OCI-LY1 (cell line): Measurements from ENCODE around the gene BTN3A1.
A peak's percentile ranks its signal among the peaks of the same experiment; 100 is the strongest.

Experiments
- H2AFZ ChIP-seq: fragments of 200-600 bp; sonication (generic), shearing (Covaris generic); 2 replicates; pipeline ENCODE4 v1.6.0; 2014; ENCODE audit warnings: antibody characterized with exemption, mild to moderate bottlenecking, low read length
- H3F3A ChIP-seq: fragments of 200-600 bp; sonication (generic), shearing (Covaris generic); 2 replicates; pipeline ENCODE4 v1.6.0; 2014; ENCODE audit warnings: mild to moderate bottlenecking, antibody characterized with exemption, low read length, moderate library complexity; ENCODE audit not compliant: insufficient read depth
- H3K27ac ChIP-seq: fragments of 200-600 bp; sonication (generic); 2 replicates; pipeline ENCODE4 v1.5.1; 2014; ENCODE audit warnings: low read length, mixed run types, mild to moderate bottlenecking, low read depth; ENCODE audit not compliant: poor library complexity, severe bottlenecking
- H3K27me3 ChIP-seq: fragments of 200-600 bp; sonication (generic); 2 replicates; pipeline ENCODE4 v1.6.0; 2014; ENCODE audit warnings: antibody characterized with exemption, mild to moderate bottlenecking, low read length, moderate library complexity; ENCODE audit not compliant: insufficient read depth
- H3K36me3 ChIP-seq: fragments of 200-600 bp; sonication (generic); 2 replicates; pipeline ENCODE4 v1.6.1; 2014; ENCODE audit warnings: mild to moderate bottlenecking, antibody characterized with exemption, low read length, moderate library complexity, mixed read lengths; ENCODE audit not compliant: insufficient read depth
- H3K4me1 ChIP-seq: fragments of 200-600 bp; sonication (generic); 2 replicates; pipeline ENCODE4 v1.5.1; 2014; ENCODE audit warnings: mild to moderate bottlenecking, low read length, moderate library complexity; ENCODE audit not compliant: insufficient read depth, severe bottlenecking
- H3K4me2 ChIP-seq: fragments of 200-600 bp; sonication (generic), shearing (Covaris generic); 2 replicates; pipeline ENCODE4 v1.6.1; 2014; ENCODE audit warnings: low read length
- H3K4me3 ChIP-seq: fragments of 200-600 bp; sonication (generic); 2 replicates; pipeline ENCODE4 v1.5.1; 2014; ENCODE audit warnings: low read length, low read depth, mild to moderate bottlenecking, mixed read lengths; ENCODE audit not compliant: poor library complexity, severe bottlenecking
- H3K79me2 ChIP-seq: fragments of 200-600 bp; shearing (Covaris generic); 2 replicates; pipeline ENCODE4 v1.6.1; 2016; ENCODE audit warnings: mixed run types, low read length, mixed read lengths; ENCODE audit not compliant: insufficient read depth
- H3K9ac ChIP-seq: fragments of 200-600 bp; sonication (generic), shearing (Covaris generic); 2 replicates; pipeline ENCODE4 v1.6.1; 2014; ENCODE audit warnings: mild to moderate bottlenecking, low read length, mixed read lengths
- H3K9me2 ChIP-seq: fragments of 200-600 bp; sonication (generic), shearing (Covaris generic); 2 replicates; pipeline ENCODE4 v1.6.1; 2014; ENCODE audit warnings: low read depth, mild to moderate bottlenecking, low read length, mixed read lengths
- H3K9me3 ChIP-seq: fragments of 200-600 bp; shearing (Covaris generic); 2 replicates; pipeline ENCODE4 v1.6.1; 2014; ENCODE audit warnings: low read length, mixed read lengths
- H4K20me1 ChIP-seq: fragments of 200-600 bp; sonication (generic), shearing (Covaris generic); 2 replicates; pipeline ENCODE4 v1.6.0; 2016; ENCODE audit warnings: mild to moderate bottlenecking, low read length; ENCODE audit not compliant: insufficient read depth
- CTCF ChIP-seq: fragments of 200-600 bp; sonication (generic), shearing (Covaris generic); IDR thresholded peaks from 2 replicates; pipeline ENCODE4 v1.5.1; 2017; ENCODE audit warnings: mild to moderate bottlenecking, antibody characterized with exemption, low read length, moderate library complexity, mixed read lengths
- EZH2 ChIP-seq: fragments of 200-600 bp; sonication (generic), shearing (Covaris generic); IDR thresholded peaks from 2 replicates; pipeline ENCODE4 v1.8.0; 2017; ENCODE audit warnings: borderline replicate concordance, mixed run types, mild to moderate bottlenecking, antibody characterized with exemption, low read length, moderate library complexity, mixed read lengths

Gene BTN3A1

GRCh38 chr6:26439151-26440125 lies 37.4 kb downstream of the BTN3A1 start:
- Histone ChIP-seq H3K36me3 (no peaks in the 10 kb centered on the region; the same call in 1 of the 2 replicates), H3K9me3 (no peaks in the 10 kb centered on the region; the same call in 1 of the 2 replicates), H3K27ac (no peak overlapping the region), H3K4me1 (peaks cover 18% of the 10 kb centered on the region), H3K9me2 (no peaks in the 10 kb centered on the region), H3K4me2 (peak overlapping the region; percentile 70), H4K20me1 (no peaks in the 10 kb centered on the region), H3F3A (no peaks in the 10 kb centered on the region), H3K9ac (peak overlapping the region; percentile 41; the same call in 1 of the 2 replicates), H3K4me3 (peak overlapping the region; percentile 53), H3K27me3 (no peaks in the 10 kb centered on the region), H2AFZ (peak overlapping the region; percentile 98), H3K79me2 (no peaks in the 10 kb centered on the region)
- TF ChIP-seq CTCF (no peak), EZH2 (no peak)

DNA sequence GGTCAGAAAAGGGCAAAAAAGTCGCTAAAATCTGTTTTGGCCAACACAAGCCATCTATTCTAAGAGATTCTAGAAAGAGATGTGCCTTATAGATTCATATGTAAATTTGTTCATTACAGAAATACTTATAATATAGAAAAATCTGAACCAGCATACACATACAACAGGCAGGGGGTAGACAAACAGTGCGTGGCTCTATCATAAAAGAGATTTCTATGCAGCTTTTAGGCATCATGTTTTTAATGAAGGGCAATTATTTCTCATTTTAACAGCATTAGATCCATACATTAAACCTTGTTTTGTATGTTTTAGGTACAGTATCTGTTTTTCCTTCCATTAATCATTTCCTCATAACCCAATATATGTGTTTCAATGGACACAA lies 38.9 kb downstream of the BTN3A1 start:
- Histone ChIP-seq H2AFZ (peak overlapping the region; percentile 98), H3F3A (no peaks in the 10 kb centered on the region), H3K36me3 (no peaks in the 10 kb centered on the region; the same call in 1 of the 2 replicates), H3K4me3 (no peak overlapping the region), H3K9ac (no peak overlapping the region), H3K27me3 (no peaks in the 10 kb centered on the region), H3K9me2 (no peaks in the 10 kb centered on the region), H3K79me2 (no peaks in the 10 kb centered on the region), H4K20me1 (no peaks in the 10 kb centered on the region), H3K9me3 (no peaks in the 10 kb centered on the region; the same call in 1 of the 2 replicates), H3K4me1 (peaks cover 18% of the 10 kb centered on the region), H3K27ac (no peak overlapping the region), H3K4me2 (peak overlapping the region; percentile 70)
- TF ChIP-seq CTCF: no peak
- TF ChIP-seq EZH2: no peak

GRCh38 chr6:26441977-26442376 lies 39.9 kb downstream of the BTN3A1 start:
- peaks cover 18% of the 10 kb centered on the region for H3K4me1 ChIP-seq
- H3K27ac ChIP-seq: no peak overlapping the region
- TF ChIP-seq CTCF (no peak), EZH2 (no peak)
- no peaks in the 10 kb centered on the region for H4K20me1 ChIP-seq
- no peak overlapping the region for H2AFZ ChIP-seq
- no peaks in the 10 kb centered on the region; the same call in 1 of the 2 replicates for H3K36me3 ChIP-seq
- H3K4me2 ChIP-seq: no peak overlapping the region
- no peak overlapping the region for H3K9ac ChIP-seq
- H3K9me2 ChIP-seq: no peaks in the 10 kb centered on the region
- no peaks in the 10 kb centered on the region; the same call in 1 of the 2 replicates for H3K9me3 ChIP-seq
- H3K27me3 ChIP-seq: no peaks in the 10 kb centered on the region
- H3F3A ChIP-seq: no peaks in the 10 kb centered on the region
- H3K4me3 ChIP-seq: no peak overlapping the region
- H3K79me2 ChIP-seq: no peaks in the 10 kb centered on the region
